SK-N-SH treated with all-trans-retinoic acid at 6 μM for 48 hours (cell line): Measurements from ENCODE around the gene GGA2.
"Not testable (repeated sequence)": the region's sequence is repeated elsewhere in the genome, so short reads cannot be mapped to it uniquely, and the experiment has no call there.

Experiments
- ATAC-seq: fragments of 200-7000 bp; cut with Tn5 transposase; 3 replicates; pipeline ENCODE4 v1.9.1; 2020; ENCODE audit warnings: mild to moderate bottlenecking, moderate library complexity
- ARNTL ChIP-seq: fragments of 450-650 bp; formaldehyde crosslinking; IDR thresholded peaks from 2 replicates; pipeline ENCODE4 v1.5.0; 2020; ENCODE audit warnings: low read depth, mild to moderate bottlenecking, moderate library complexity, borderline replicate concordance
- BACH2 ChIP-seq: fragments of 250-450 bp; sonication (Bioruptor Pico); IDR thresholded peaks from 2 replicates; pipeline ENCODE4 v1.9.0; 2021; ENCODE audit warnings: mild to moderate bottlenecking, borderline replicate concordance
- CSDC2 ChIP-seq: fragments of 250-450 bp; sonication (Bioruptor Pico); IDR thresholded peaks from 2 replicates; pipeline ENCODE4 v1.5.0; 2020; ENCODE audit warnings: mild to moderate bottlenecking, moderate library complexity
- ESRRG ChIP-seq: fragments of 250-450 bp; sonication (Bioruptor Pico); IDR thresholded peaks from 2 replicates; pipeline ENCODE4 v1.6.1; 2021; ENCODE audit warnings: mild to moderate bottlenecking
- GLIS3 ChIP-seq: fragments of 250-450 bp; sonication (Bioruptor Pico); IDR thresholded peaks from 2 replicates; pipeline ENCODE4 v1.5.0; 2020; ENCODE audit warnings: mild to moderate bottlenecking, moderate library complexity
- ISL1 ChIP-seq: fragments of 250-450 bp; sonication (Bioruptor Pico); IDR thresholded peaks from 2 replicates; pipeline ENCODE4 v2.1.2; 2022; ENCODE audit warnings: mild to moderate bottlenecking, moderate library complexity
- OSR1 ChIP-seq: fragments of 250-450 bp; sonication (Bioruptor Pico); IDR thresholded peaks from 2 replicates; pipeline ENCODE4 v1.8.0; 2022; ENCODE audit warnings: moderate library complexity, mild to moderate bottlenecking, inconsistent platforms
- PPARA ChIP-seq: fragments of 250-450 bp; sonication (Bioruptor Pico); IDR thresholded peaks from 2 replicates; pipeline ENCODE4 v1.5.0; 2020; ENCODE audit warnings: mild to moderate bottlenecking, borderline replicate concordance
- RARB ChIP-seq: fragments of 250-450 bp; sonication (Bioruptor Pico); IDR thresholded peaks from 2 replicates; pipeline ENCODE4 v1.8.0; 2021; ENCODE audit warnings: mild to moderate bottlenecking, moderate library complexity
- SNAI2 ChIP-seq: fragments of 250-450 bp; sonication (Bioruptor Pico); IDR thresholded peaks from 2 replicates; pipeline ENCODE4 v1.5.0; 2020; ENCODE audit warnings: mild to moderate bottlenecking, moderate library complexity
- TCF4 ChIP-seq: fragments of 250-450 bp; sonication (Bioruptor Pico); IDR thresholded peaks from 2 replicates; pipeline ENCODE4 v1.8.0; 2021; ENCODE audit warnings: mild to moderate bottlenecking, moderate library complexity, borderline replicate concordance
- ZC3H10 ChIP-seq: fragments of 250-450 bp; sonication (Bioruptor Pico); IDR thresholded peaks from 2 replicates; pipeline ENCODE4 v1.5.1; 2021; ENCODE audit warnings: mild to moderate bottlenecking, moderate library complexity
- ZFP3 ChIP-seq: fragments of 250-450 bp; sonication (Bioruptor Pico); IDR thresholded peaks from 2 replicates; pipeline ENCODE4 v1.5.0; 2020; ENCODE audit warnings: mild to moderate bottlenecking, moderate library complexity
- ZFP30 ChIP-seq: fragments of 450-650 bp; formaldehyde crosslinking; IDR thresholded peaks from 2 replicates; pipeline ENCODE4 v1.5.0; 2022; ENCODE audit warnings: mild to moderate bottlenecking, moderate library complexity
- ZNF70 ChIP-seq: fragments of 450-650 bp; formaldehyde crosslinking; IDR thresholded peaks from 2 replicates; pipeline ENCODE4 v1.5.0; 2020; ENCODE audit warnings: mild to moderate bottlenecking, moderate library complexity
- ZNF8 ChIP-seq: fragments of 450-650 bp; formaldehyde crosslinking; IDR thresholded peaks from 2 replicates; pipeline ENCODE4 v1.5.0; 2020; ENCODE audit warnings: mild to moderate bottlenecking, moderate library complexity
- TF ChIP-seq, protein P1 (sequence below): fragments of 250-450 bp; sonication (Bioruptor Pico); IDR thresholded peaks from 2 replicates; pipeline ENCODE4 v1.8.0; 2020; ENCODE audit warnings: mild to moderate bottlenecking, moderate library complexity, borderline replicate concordance
- TF ChIP-seq, protein P2 (sequence below): fragments of 250-450 bp; sonication (Bioruptor Pico); IDR thresholded peaks from 2 replicates; pipeline ENCODE4 v1.5.1; 2020; ENCODE audit warnings: low read depth, mild to moderate bottlenecking, moderate library complexity
- TF ChIP-seq, protein P3 (sequence below): fragments of 250-450 bp; sonication (Bioruptor Pico); IDR thresholded peaks from 2 replicates; pipeline ENCODE4 v1.8.0; 2021; ENCODE audit warnings: low read depth, mild to moderate bottlenecking, moderate library complexity, borderline replicate concordance
- TF ChIP-seq, protein P4 (sequence below): fragments of 250-450 bp; sonication (Bioruptor Pico); IDR thresholded peaks from 2 replicates; pipeline ENCODE4 v1.5.1; 2021; ENCODE audit warnings: mild to moderate bottlenecking, moderate library complexity

The GGA2 gene

DNA sequence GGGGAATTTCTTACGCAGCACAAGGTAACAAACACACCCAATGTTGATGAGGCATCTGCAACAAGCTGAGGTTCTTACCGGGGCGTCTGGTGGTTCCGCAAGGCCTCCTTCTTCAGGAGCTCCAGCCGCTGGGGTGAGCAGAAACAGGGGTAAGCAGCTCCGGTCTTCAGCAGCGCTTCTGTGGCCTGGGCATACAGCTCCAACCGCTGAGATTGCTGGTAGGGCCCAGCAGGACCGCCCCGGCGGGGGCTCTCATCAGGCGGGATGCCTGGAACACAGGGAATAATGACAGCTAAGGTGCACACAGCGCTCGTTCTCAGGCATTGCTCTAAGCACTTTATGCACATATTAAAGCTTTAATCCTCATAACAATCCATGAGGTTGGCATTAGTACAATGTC lies 34.1 kb upstream of the GGA2 start:
- ATAC-seq, result no peak

DNA sequence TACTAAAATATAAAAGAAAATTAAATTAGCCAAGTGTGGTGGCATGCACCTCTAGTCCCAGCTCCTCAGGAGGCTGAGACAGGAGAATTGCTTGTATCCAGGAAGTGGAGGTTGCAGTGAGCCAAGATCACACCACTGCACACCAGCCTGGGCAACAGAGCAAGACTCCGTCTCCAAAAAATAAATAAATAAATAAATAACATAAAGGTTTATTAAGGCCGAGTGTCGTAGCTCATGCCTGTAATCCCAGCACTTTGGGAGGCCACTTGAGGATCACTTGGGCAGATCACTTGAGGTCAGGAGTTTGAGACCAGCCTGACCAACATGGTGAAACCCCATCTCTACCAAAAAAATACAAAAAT lies 30.5 kb upstream of the GGA2 start:
- not testable (repeated sequence) for ATAC-seq

More for the DNA sequence above, 34.1 kb upstream of the GGA2 start:
- no peak for TF ChIP-seq BACH2 (CRISPR knock-in tag)
- no peak for TF ChIP-seq OSR1 (CRISPR knock-in tag)
- TF ChIP-seq, protein P1, sequence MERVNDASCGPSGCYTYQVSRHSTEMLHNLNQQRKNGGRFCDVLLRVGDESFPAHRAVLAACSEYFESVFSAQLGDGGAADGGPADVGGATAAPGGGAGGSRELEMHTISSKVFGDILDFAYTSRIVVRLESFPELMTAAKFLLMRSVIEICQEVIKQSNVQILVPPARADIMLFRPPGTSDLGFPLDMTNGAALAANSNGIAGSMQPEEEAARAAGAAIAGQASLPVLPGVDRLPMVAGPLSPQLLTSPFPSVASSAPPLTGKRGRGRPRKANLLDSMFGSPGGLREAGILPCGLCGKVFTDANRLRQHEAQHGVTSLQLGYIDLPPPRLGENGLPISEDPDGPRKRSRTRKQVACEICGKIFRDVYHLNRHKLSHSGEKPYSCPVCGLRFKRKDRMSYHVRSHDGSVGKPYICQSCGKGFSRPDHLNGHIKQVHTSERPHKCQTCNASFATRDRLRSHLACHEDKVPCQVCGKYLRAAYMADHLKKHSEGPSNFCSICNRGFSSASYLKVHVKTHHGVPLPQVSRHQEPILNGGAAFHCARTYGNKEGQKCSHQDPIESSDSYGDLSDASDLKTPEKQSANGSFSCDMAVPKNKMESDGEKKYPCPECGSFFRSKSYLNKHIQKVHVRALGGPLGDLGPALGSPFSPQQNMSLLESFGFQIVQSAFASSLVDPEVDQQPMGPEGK (CRISPR knock-in tag), result no peak
- TF ChIP-seq, protein P2, sequence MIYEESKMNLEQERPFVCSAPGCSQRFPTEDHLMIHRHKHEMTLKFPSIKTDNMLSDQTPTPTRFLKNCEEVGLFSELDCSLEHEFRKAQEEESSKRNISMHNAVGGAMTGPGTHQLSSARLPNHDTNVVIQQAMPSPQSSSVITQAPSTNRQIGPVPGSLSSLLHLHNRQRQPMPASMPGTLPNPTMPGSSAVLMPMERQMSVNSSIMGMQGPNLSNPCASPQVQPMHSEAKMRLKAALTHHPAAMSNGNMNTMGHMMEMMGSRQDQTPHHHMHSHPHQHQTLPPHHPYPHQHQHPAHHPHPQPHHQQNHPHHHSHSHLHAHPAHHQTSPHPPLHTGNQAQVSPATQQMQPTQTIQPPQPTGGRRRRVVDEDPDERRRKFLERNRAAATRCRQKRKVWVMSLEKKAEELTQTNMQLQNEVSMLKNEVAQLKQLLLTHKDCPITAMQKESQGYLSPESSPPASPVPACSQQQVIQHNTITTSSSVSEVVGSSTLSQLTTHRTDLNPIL (CRISPR knock-in tag), result no peak
- TF ChIP-seq PPARA (CRISPR knock-in tag), result no peak

DNA sequence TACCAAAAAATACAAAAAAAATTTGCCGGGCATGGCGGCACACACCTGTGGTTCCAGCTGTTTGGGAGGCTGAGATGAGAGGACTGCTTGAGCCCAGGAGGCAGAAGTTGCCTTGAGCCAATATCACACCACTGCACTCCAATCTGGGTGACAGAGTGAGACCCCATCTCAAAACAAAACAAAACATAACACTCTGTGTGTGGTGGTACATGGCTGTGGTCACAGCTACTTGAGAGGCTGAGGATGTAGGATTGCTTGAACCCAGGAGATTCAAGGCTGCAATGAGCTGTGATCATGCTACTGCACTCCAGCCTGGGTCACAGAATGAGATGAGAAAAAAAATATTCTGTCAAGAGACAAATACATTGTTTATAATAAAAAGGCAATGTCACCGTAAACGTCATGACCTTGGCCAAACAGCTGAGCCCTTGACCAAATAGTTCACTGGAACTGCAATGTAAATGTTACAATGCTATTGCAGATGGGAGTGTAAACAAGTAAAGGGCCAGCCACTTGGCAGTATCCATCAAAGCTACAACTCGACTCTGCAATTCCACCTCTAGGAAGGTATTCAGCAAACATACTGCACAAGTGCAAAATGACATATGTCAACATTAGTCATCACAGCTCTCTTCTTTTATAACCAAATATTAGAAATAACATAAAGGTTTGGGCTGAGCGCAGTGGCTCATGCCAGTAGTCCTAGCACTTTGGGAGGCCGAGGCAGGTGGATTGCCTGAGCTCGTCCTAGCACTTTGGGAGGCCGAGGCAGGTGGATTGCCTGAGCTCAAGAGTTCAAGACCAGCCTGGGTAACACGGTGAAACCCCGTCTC lies 29.9 kb upstream of the GGA2 start:
- TF ChIP-seq ZC3H10 (CRISPR knock-in tag), result no peak
- TF ChIP-seq, protein P2 (CRISPR knock-in tag), result no peak
- TF ChIP-seq, protein P3, sequence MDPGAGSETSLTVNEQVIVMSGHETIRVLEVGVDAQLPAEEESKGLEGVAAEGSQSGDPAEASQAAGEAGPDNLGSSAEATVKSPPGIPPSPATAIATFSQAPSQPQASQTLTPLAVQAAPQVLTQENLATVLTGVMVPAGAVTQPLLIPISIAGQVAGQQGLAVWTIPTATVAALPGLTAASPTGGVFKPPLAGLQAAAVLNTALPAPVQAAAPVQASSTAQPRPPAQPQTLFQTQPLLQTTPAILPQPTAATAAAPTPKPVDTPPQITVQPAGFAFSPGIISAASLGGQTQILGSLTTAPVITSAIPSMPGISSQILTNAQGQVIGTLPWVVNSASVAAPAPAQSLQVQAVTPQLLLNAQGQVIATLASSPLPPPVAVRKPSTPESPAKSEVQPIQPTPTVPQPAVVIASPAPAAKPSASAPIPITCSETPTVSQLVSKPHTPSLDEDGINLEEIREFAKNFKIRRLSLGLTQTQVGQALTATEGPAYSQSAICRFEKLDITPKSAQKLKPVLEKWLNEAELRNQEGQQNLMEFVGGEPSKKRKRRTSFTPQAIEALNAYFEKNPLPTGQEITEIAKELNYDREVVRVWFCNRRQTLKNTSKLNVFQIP (CRISPR knock-in tag), result no peak
- TF ChIP-seq, protein P4, sequence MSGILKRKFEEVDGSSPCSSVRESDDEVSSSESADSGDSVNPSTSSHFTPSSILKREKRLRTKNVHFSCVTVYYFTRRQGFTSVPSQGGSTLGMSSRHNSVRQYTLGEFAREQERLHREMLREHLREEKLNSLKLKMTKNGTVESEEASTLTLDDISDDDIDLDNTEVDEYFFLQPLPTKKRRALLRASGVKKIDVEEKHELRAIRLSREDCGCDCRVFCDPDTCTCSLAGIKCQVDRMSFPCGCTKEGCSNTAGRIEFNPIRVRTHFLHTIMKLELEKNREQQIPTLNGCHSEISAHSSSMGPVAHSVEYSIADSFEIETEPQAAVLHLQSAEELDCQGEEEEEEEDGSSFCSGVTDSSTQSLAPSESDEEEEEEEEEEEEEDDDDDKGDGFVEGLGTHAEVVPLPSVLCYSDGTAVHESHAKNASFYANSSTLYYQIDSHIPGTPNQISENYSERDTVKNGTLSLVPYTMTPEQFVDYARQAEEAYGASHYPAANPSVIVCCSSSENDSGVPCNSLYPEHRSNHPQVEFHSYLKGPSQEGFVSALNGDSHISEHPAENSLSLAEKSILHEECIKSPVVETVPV (CRISPR knock-in tag), result no peak
- TF ChIP-seq RARB (CRISPR knock-in tag), result no peak
- TF ChIP-seq TCF4 (CRISPR knock-in tag), result no peak
- no peak for TF ChIP-seq ZNF70 (CRISPR knock-in tag)
- ATAC-seq, result no peak

DNA sequence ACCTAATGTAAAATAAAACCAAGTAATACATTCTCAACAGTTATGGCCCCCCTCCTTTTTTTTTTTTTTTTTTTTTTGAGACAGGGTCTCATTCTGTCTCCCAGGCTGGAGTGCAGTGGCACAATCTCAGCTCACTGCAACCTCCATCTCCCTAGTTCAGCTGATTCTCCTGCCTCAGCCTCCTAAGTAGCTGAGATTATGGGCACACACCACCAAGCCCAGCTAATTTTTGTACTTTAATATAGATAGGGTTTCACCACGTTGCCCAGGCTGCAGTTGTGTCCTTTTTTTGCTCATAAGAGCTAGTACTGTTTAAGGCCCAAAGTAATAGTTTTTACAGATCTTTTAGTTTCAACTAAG lies 28.6 kb upstream of the GGA2 start:
- no peak for TF ChIP-seq ZC3H10 (CRISPR knock-in tag)
- TF ChIP-seq ZNF70 (CRISPR knock-in tag), result no peak
- TF ChIP-seq ARNTL (CRISPR knock-in tag), result no peak
- TF ChIP-seq CSDC2 (CRISPR knock-in tag), result no peak
- no peak for TF ChIP-seq ZNF8 (CRISPR knock-in tag)
- TF ChIP-seq, protein P2 (CRISPR knock-in tag), result no peak
- no peak for TF ChIP-seq PPARA (CRISPR knock-in tag)
- TF ChIP-seq, protein P4 (CRISPR knock-in tag), result no peak
- no peak; the same call in 1 of the 2 replicates for TF ChIP-seq ISL1 (CRISPR knock-in tag)
- TF ChIP-seq BACH2 (CRISPR knock-in tag), result no peak
- TF ChIP-seq, protein P3 (CRISPR knock-in tag), result no peak
- no peak for TF ChIP-seq GLIS3 (CRISPR knock-in tag)
- no peak for TF ChIP-seq RARB (CRISPR knock-in tag)
- no peak for TF ChIP-seq ESRRG (CRISPR knock-in tag)
- TF ChIP-seq ZFP3 (CRISPR knock-in tag), result no peak
- TF ChIP-seq, protein P1 (CRISPR knock-in tag), result no peak
- no peak for TF ChIP-seq ZFP30 (CRISPR knock-in tag)
- no peak for TF ChIP-seq SNAI2
- ATAC-seq, result no peak; the same call in 1 of the 3 replicates
